IPS DF 6.9 (cell line): ENCODE data around the gene RADIL.
"Not testable (repeated sequence)": the region's sequence is repeated elsewhere in the genome, so short reads cannot be mapped to it uniquely, and the experiment has no call there.

Source experiments
- DNase-seq: peaks from one replicate; pipeline ENCODE4 v3.0.0-alpha.2; 2013; ENCODE audit warnings: low read depth, low spot score
- H3K27ac ChIP-seq: one replicate; pipeline ENCODE4 v1.5.1; 2013; ENCODE audit warnings: low read length, control low read depth
- H3K27me3 ChIP-seq: 2 replicates; pipeline ENCODE4 v1.6.1; 2013; ENCODE audit warnings: mild to moderate bottlenecking, low read length; ENCODE audit not compliant: control insufficient read depth, insufficient read depth
- H3K36me3 ChIP-seq: 2 replicates; pipeline ENCODE4 v1.6.1; 2013; ENCODE audit warnings: low read length; ENCODE audit not compliant: control insufficient read depth, insufficient read depth
- H3K4me1 ChIP-seq: 2 replicates; pipeline ENCODE4 v1.6.1; 2013; ENCODE audit warnings: low read length; ENCODE audit not compliant: control insufficient read depth, insufficient read depth
- H3K4me3 ChIP-seq: 2 replicates; pipeline ENCODE4 v1.5.1; 2013; ENCODE audit warnings: mild to moderate bottlenecking, low read length
- H3K9me3 ChIP-seq: 2 replicates; pipeline ENCODE4 v1.6.1; 2013; ENCODE audit warnings: low read length, inconsistent platforms; ENCODE audit not compliant: control insufficient read depth, insufficient read depth
- WGBS: extraction: QIAGEN DNeasy Blood & Tissue Kit; methylation state at CpG from one replicate; pipeline ENCODE4 v1.1.7; 2013; ENCODE audit warnings: mixed read lengths, missing lambda C conversion rate; ENCODE audit not compliant: insufficient read length, insufficient coverage; 5-methylcytosine and 5-hydroxymethylcytosine counted together

RADIL gene

DNA sequence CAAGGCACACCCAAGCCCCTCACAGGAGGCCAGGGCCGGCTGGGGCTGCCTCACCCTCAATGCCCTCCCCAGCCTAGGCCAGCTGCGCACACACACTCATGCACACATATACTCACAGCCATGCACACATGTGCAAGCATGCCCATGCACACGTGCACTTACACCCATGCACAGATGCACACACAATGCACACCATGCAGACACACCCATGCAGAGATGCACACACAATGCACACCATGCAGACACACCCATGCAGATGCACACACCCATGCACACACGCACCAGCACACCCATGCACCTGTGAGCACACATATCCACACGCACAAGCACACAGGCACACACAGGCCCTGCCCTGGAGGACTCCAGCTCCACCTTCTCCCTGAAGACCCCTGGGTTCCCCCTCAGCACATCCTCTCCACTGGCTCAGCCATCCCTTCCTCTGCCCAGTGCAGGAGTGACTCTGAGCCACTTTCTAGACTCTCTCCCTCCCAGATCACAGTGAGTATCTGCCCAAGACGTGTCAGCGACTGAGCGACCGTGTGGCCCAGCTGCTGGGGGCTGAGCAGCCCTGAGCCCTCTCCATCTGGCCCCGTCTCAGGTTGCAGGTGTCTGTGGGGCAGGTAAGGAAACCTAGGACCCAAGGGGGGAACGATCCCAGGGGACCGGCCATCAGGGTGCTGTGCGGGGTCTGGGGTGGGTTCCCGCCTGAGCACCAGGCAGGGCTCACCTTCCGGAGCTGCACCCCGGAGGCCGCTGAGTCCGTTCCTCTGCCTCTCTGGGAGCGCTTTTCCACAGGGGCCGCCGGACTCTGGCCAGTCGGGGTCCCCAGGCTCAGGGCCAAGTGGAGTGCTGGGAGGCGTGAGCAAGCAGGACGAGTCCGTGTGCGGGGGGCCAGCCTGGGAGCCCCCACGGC lies 82.3 kb downstream of the RADIL start:
- DNase-seq, result no peak
- Histone ChIP-seq H3K27me3 (no peaks in the 10 kb centered on the region), H3K27ac (no peak overlapping the region), H3K9me3 (no peaks in the 10 kb centered on the region), H3K4me3 (no peak overlapping the region), H3K4me1 (no peaks in the 10 kb centered on the region), H3K36me3 (no peaks in the 10 kb centered on the region)
- no CpG with 5 or more reads among the region's 27 CpGs for WGBS

DNA sequence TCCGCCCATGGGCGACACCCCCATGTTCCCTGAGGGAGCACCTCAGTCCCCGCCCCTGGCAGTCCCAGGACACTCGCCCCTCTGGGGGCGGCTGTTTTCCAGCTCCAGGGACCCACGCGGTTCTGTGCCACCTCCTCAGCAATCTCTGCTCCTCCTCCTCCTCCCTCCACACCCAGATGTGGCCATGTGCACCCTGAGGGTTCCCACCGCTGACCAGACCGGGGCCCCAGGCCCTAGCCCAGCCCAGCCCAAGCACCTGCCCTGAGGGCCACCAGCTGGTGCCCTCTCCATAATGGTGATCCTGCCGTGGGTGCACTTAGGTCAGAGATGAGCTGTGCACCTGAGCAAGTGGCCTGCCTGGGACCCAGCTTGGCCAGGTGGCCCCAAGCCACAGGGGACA lies 83.0 kb downstream of the RADIL start:
- no peaks in the 10 kb centered on the region for H3K9me3 ChIP-seq
- WGBS, result no CpG with 5 or more reads among the region's 10 CpGs
- no peaks in the 10 kb centered on the region for H3K36me3 ChIP-seq
- no peak overlapping the region for H3K27ac ChIP-seq
- no peaks in the 10 kb centered on the region for H3K27me3 ChIP-seq
- no peaks in the 10 kb centered on the region for H3K4me1 ChIP-seq
- no peak for DNase-seq
- no peak overlapping the region for H3K4me3 ChIP-seq

DNA sequence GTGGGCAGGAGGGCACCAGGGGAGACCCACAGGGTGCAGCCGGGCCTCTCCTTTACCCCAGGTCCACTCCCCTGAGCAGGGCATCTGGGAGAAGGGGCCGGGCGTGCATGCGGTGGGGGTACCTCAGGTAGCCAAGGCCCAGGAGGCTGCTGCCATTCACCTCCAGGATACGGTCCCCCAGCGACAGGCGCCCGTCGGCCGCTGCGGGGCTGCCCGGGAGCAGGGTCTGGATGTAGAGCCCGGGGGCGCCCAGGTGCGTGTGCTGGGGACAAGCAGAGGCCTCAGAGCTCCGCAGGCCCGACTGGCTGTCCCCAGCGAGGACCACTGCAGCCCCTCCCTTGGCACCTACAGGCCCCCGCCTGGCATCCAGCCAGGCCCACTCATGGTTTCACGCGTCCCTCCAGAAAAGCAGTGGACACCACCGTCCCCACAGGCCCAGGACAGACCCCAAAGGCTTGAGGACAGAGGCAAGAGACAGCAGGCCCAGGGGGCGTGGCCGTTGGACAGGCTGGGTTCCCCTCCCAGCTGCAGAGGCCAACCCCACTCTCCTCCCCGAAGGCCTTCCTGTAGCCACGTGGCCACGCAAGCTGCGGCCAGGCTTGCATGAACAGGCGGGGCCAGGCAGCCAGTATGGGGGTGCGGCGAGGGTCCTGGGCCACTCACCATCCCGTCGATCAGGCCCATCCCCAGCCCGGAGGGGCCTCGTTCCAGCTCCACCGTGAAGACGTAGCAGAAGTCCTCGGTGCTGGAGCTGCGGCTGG lies 83.8 kb downstream of the RADIL start:
- WGBS, result no CpG with 5 or more reads among the region's 39 CpGs
- H3K4me1 ChIP-seq, result no peaks in the 10 kb centered on the region

DNA sequence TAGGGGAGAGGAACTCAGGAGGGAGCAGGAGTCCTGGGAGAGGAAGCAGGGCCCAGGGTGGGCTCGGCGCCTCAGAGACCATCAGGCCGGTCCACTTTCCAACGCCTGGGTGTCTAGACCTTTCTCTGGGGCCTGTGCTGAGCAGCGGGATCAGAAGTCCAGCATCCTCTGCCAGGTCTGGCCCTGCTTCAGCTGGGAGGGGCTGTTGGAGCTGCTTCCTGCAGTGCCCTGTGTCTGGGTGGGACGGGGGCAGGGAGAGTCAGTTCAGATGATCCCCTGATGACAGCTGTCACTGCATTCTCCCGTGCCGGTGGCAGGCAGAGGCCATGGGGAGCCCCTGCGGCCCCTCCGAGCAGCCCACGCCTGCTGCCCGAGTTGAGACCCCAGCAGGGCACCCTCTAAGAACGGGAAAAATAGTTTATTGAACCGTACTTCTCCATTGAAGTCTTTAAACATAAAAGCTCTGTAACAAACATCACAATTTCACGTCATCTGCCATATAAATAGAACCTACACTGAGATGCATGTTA lies 84.7 kb downstream of the RADIL start:
- Histone ChIP-seq H3K27ac (no peak overlapping the region), H3K4me3 (no peak overlapping the region), H3K9me3 (no peaks in the 10 kb centered on the region), H3K27me3 (no peaks in the 10 kb centered on the region), H3K36me3 (no peaks in the 10 kb centered on the region), H3K4me1 (no peaks in the 10 kb centered on the region)
- no CpG with 5 or more reads among the region's 15 CpGs for WGBS
- no peak for DNase-seq

More for the DNA sequence above, 83.8 kb downstream of the RADIL start:
- Histone ChIP-seq H3K27ac (no peak overlapping the region), H3K27me3 (no peaks in the 10 kb centered on the region), H3K9me3 (no peaks in the 10 kb centered on the region), H3K4me3 (no peak overlapping the region), H3K36me3 (no peaks in the 10 kb centered on the region)
- no peak for DNase-seq

DNA sequence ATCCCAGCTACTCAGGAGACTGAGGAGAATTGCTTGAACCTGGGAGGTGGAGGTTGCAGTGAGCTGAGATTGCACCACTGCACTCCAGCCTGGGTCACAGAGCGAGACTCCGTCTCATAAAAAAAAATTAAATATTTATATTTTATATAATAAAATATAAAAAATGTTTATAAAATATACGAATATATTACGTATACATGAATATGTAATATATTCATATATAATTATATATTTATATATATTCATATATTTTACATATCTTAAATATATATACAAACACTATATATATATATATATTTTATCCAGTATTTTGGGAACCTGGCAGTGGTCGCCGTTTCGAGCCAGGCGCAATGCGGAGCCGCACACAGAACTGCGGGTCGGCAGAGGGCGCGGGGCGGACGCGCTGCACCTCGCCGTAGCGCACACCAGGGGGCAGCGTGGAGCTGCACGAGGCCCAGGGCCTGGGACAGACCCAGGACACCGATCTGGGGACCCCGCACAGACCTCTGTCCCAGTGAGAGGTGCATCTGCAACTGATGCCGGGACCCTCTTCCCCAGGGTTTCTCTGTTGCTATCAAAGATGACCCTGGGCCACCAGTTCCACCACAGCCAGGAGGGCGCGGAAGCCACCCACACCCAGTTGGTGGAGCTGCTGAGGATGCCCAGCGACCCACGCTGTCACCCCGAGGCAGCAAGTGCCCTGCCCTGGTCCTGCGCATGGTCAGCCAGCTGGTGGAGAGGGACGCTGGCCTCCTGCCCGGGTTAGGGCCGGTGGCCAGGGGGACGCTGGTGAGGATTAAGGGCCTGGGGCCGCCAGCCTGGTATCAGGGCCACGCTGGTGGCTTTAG lies 85.4 kb downstream of the RADIL start:
- no peaks in the 10 kb centered on the region for H3K27me3 ChIP-seq
- H3K4me3 ChIP-seq, result no peak overlapping the region
- H3K9me3 ChIP-seq, result no peaks in the 10 kb centered on the region
- H3K4me1 ChIP-seq, result no peaks in the 10 kb centered on the region
- DNase-seq, result peak; percentile 66
- H3K27ac ChIP-seq, result no peak overlapping the region
- no peaks in the 10 kb centered on the region for H3K36me3 ChIP-seq
- no CpG with 5 or more reads among the region's 37 CpGs for WGBS

DNA sequence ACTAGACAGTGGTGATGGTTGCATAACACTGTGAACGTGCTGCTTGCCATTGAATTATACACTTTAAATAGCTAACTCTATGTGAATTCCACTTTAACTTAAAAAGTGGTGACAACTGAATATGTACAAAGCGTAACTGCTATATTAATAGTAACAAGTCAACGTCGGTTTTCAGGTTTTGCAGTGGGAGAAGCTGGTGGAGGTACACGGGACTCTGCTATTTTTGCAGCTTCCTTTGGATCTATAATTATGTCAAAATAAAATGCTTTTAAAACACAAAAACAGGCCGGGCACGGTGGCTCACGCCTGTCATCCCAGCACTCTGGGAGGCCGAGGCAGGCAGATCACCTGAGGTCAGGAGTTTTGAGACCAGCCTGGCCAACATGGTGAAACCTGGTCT lies 87.1 kb downstream of the RADIL start:
- Histone ChIP-seq H3K36me3 (no peaks in the 10 kb centered on the region; the same call in 1 of the 2 replicates), H3K27ac (no peak overlapping the region), H3K27me3 (no peaks in the 10 kb centered on the region), H3K9me3 (no peaks in the 10 kb centered on the region), H3K4me1 (no peaks in the 10 kb centered on the region), H3K4me3 (no peak overlapping the region)
- DNase-seq, result no peak
- no CpG with 5 or more reads among the region's 9 CpGs for WGBS

DNA sequence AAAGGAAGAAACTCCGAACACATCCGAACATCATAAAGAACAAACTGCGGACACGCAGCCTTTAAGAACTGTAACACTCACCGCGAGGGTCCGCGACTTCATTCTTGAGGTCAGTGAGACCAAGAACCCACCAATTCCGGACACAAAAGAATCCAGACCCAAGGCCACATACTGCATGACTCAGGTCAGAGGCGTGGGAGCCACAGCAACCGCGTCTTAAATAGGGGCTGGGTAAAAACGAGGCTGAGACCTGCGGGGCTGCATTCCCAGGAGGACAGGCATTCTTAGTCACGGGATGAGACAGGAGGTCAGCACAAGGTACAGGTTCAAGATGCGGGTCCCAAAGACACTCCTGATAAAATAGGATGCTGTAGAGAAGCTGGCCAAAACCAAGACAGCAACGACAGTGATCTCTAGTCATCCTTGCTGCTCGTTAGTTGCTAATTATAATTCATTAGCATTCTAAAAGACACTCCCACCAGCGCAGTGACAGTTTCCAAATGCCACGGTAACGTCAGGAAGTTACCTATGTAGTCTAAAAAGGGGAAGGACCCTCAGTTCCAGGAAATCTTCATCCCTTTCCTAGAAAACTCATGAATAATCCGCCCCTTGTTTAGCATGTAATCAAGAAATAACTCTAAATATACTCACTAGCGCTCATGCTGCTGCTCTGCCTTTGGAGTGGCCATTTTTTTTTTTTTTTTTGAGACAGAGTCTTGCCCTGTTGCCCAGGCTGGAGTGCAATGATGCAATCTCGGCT lies 88.7 kb downstream of the RADIL start:
- Histone ChIP-seq H3K9me3 (no peaks in the 10 kb centered on the region), H3K36me3 (peaks cover 3% of the 10 kb centered on the region; the same call in 1 of the 2 replicates), H3K27me3 (no peaks in the 10 kb centered on the region), H3K27ac (no peak overlapping the region), H3K4me3 (no peak overlapping the region), H3K4me1 (no peaks in the 10 kb centered on the region)
- WGBS, result no CpG with 5 or more reads among the region's 24 CpGs
- no peak for DNase-seq

DNA sequence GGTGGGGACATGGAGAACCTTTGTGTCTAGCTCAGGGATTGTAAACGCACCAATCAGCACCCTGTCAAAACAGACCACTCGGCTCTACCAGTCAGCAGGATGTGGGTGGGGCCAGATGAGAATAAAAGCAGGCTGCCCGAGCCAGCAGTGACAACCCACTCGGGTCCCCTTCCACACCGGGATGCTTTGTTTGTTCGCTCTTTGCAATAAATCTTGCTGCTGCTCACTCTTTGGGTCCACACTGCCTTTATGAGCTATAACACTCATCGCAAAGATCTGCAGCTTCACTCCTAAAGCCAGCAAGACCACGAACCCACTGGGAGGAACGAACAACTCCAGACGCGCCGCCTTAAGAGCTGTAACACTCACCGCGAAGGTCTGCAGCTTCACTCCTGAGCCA lies 89.3 kb downstream of the RADIL start:
- no CpG with 5 or more reads among the region's 14 CpGs for WGBS
- not testable (repeated sequence) for H3K4me1 ChIP-seq

DNA sequence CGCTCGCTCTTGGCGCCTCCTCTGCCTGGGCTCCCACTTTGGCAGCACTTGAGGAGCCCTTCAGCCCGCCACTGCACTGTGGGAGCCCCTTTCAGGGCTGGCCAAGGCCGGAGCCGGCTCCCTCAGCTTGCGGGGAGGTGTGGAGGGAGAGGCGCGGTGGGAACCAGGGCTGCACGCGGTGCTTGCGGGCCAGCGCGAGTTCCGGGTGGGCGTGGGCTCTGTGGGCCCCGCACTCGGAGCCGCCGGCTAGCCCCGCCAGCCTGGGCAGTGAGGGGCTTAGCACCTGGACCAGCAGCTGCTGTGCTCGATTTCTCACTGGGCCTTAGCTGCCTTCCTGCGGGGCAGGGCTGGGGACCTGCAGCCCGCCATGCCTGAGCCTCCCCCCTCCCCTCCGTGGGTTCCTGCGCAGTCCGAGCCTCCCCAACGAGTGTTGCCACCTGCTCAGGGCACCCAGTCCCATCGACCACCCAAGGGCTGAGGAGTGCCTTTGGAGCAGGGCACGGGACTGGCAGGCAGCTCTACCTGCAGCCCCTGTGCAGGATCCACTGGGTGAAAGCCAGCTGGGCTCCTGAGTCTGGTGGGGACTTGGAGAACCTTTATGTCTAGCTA lies 90.0 kb downstream of the RADIL start:
- WGBS, result no CpG with 5 or more reads among the region's 30 CpGs
- not testable (repeated sequence) for H3K9me3 ChIP-seq, H3K27ac ChIP-seq, DNase-seq, H3K4me3 ChIP-seq, H3K4me1 ChIP-seq, H3K36me3 ChIP-seq, H3K27me3 ChIP-seq

More for the DNA sequence above, 89.3 kb downstream of the RADIL start:
- not testable (repeated sequence) for H3K9me3 ChIP-seq, DNase-seq, H3K27me3 ChIP-seq, H3K4me3 ChIP-seq, H3K36me3 ChIP-seq, H3K27ac ChIP-seq
